Body of pancreas (tissue), 4 donors: ENCODE results near the gene ABCC9.

Source experiments
- POLR2A ChIP-seq, 3 donors: fragments of 450-650 bp; IDR thresholded peaks; one replicate each; pipeline ENCODE4 v1.6.1; 2016; ENCODE audit warnings: antibody characterized with exemption in 3 of 3, mild to moderate bottlenecking in 2 of 3
- TF ChIP-seq, protein P1 (sequence below), 7 experiments: fragments of 450-650 bp in 4 of 7; fragments of 200-600 bp in 3 of 7; sonication (generic) in 3 of 7; IDR thresholded peaks; one replicate each; pipeline ENCODE4 v1.5.1; 2016 to 2019; ENCODE audit warnings: antibody characterized with exemption in 7 of 7

DNA sequence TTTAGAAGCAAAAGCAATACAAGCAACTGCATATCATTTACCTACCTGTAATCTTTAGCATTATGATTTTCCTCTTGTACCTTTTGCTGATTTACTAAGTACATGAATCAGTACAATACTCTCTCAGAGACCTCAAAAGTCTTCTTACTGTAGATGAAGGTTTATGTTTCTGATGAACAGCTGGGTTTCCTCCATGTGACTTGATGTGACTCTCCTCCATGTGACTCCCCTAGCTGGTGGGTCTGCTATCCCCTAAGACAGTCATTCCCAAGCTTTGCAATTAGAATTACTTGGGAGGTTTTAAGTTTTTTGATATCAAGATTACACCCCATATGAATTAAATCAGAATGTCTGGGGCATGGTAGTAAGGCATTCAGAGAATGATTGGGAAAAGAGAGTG lies 32.0 kb upstream of the ABCC9 start:
- TF ChIP-seq, protein P1, sequence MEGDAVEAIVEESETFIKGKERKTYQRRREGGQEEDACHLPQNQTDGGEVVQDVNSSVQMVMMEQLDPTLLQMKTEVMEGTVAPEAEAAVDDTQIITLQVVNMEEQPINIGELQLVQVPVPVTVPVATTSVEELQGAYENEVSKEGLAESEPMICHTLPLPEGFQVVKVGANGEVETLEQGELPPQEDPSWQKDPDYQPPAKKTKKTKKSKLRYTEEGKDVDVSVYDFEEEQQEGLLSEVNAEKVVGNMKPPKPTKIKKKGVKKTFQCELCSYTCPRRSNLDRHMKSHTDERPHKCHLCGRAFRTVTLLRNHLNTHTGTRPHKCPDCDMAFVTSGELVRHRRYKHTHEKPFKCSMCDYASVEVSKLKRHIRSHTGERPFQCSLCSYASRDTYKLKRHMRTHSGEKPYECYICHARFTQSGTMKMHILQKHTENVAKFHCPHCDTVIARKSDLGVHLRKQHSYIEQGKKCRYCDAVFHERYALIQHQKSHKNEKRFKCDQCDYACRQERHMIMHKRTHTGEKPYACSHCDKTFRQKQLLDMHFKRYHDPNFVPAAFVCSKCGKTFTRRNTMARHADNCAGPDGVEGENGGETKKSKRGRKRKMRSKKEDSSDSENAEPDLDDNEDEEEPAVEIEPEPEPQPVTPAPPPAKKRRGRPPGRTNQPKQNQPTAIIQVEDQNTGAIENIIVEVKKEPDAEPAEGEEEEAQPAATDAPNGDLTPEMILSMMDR (IDR thresholded peaks at IDR 0.05): no peak
- TF ChIP-seq POLR2A (IDR thresholded peaks at IDR 0.05): no peak
